ENCODE data around the gene TTK. TPM values are rescaled to one million over a fixed set of nuclear protein-coding genes. Genes with fewer than 3 reads are reported as not detected.

TTK gene
- total RNA-seq, 2 donors from 2014 or later = 8.9 to 25.3 TPM

- intact Hi-C loops (cut with DNase I) = no loop called here
- no peak overlapping the region for H3K4me3 ChIP-seq
Measured at GRCh38 chr6:80020381-80021120, 16.1 kb downstream of the TTK start.

GRCh38 chr6:80021131-80021530 lies 16.7 kb downstream of the TTK start:
- no peak for DNase-seq
- no peaks in the 10 kb centered on the region for H3K27me3 ChIP-seq
- no peak overlapping the region for H3K9ac ChIP-seq (ENCODE audit: low read depth in 2 of 2, low read length in 2 of 2)
- H3K9me3 ChIP-seq = no peaks in the 10 kb centered on the region
- no peak overlapping the region for H3K4me3 ChIP-seq
- no peak overlapping the region for H3K27ac ChIP-seq
- no peaks in the 10 kb centered on the region for H3K36me3 ChIP-seq
- TF ChIP-seq CTCF (IDR thresholded peaks at IDR 0.05) = no peak
- H3K4me1 ChIP-seq = no peaks in the 10 kb centered on the region
- intact Hi-C loops (cut with DNase I) = no loop called here

More at GRCh38 chr6:80020381-80021120, 16.1 kb downstream of the TTK start:
- H3K27me3 ChIP-seq = no peaks in the 10 kb centered on the region
- no peaks in the 10 kb centered on the region for H3K36me3 ChIP-seq
- DNase-seq = no peak
- no peak for TF ChIP-seq CTCF (IDR thresholded peaks at IDR 0.05)
- H3K9me3 ChIP-seq = no peaks in the 10 kb centered on the region
- no peaks in the 10 kb centered on the region for H3K4me1 ChIP-seq
- H3K9ac ChIP-seq (ENCODE audit: low read depth in 2 of 2, low read length in 2 of 2) = no peak overlapping the region
- no peak overlapping the region for H3K27ac ChIP-seq

- H3K36me3 ChIP-seq = no peaks in the 10 kb centered on the region
- no peak for TF ChIP-seq CTCF (IDR thresholded peaks at IDR 0.05)
- no peaks in the 10 kb centered on the region for H3K4me1 ChIP-seq
- no peaks in the 10 kb centered on the region for H3K27me3 ChIP-seq
- H3K9me3 ChIP-seq = no peaks in the 10 kb centered on the region
- intact Hi-C loops (cut with DNase I) = no loop called here
- DNase-seq = no peak
- no peak overlapping the region for H3K4me3 ChIP-seq
- H3K27ac ChIP-seq = no peak overlapping the region
- H3K9ac ChIP-seq (ENCODE audit: low read depth in 2 of 2, low read length in 2 of 2) = no peak overlapping the region
Measured at GRCh38 chr6:80021591-80021990, 17.1 kb downstream of the TTK start.

- Histone ChIP-seq H3K9me3 (no peaks in the 10 kb centered on the region), H3K27me3 (no peaks in the 10 kb centered on the region), H3K27ac (no peak overlapping the region), H3K4me1 (no peaks in the 10 kb centered on the region), H3K36me3 (no peaks in the 10 kb centered on the region), H3K9ac (ENCODE audit: low read depth in 2 of 2, low read length in 2 of 2) (no peak overlapping the region), H3K4me3 (no peak overlapping the region)
- intact Hi-C loops (cut with DNase I) = no loop called here
- TF ChIP-seq CTCF (IDR thresholded peaks at IDR 0.05) = no peak
- no peak for DNase-seq
Measured at GRCh38 chr6:80022803-80023202, 18.4 kb downstream of the TTK start.

- no peak for TF ChIP-seq CTCF (IDR thresholded peaks at IDR 0.05)
- H3K4me3 ChIP-seq = no peak overlapping the region
- intact Hi-C loops (cut with DNase I) = no loop called here
- H3K9me3 ChIP-seq = no peaks in the 10 kb centered on the region
- no peak overlapping the region for H3K27ac ChIP-seq
- DNase-seq = no peak
- no peaks in the 10 kb centered on the region for H3K27me3 ChIP-seq
- no peaks in the 10 kb centered on the region for H3K4me1 ChIP-seq
- no peaks in the 10 kb centered on the region for H3K36me3 ChIP-seq
- no peak overlapping the region for H3K9ac ChIP-seq (ENCODE audit: low read depth in 2 of 2, low read length in 2 of 2)
Measured at GRCh38 chr6:80028589-80028988, 24.1 kb downstream of the TTK start.

Data from colonic mucosa (tissue), 4 donors.